ENCODE results near the gene LZTR1.

LZTR1 gene

DNA sequence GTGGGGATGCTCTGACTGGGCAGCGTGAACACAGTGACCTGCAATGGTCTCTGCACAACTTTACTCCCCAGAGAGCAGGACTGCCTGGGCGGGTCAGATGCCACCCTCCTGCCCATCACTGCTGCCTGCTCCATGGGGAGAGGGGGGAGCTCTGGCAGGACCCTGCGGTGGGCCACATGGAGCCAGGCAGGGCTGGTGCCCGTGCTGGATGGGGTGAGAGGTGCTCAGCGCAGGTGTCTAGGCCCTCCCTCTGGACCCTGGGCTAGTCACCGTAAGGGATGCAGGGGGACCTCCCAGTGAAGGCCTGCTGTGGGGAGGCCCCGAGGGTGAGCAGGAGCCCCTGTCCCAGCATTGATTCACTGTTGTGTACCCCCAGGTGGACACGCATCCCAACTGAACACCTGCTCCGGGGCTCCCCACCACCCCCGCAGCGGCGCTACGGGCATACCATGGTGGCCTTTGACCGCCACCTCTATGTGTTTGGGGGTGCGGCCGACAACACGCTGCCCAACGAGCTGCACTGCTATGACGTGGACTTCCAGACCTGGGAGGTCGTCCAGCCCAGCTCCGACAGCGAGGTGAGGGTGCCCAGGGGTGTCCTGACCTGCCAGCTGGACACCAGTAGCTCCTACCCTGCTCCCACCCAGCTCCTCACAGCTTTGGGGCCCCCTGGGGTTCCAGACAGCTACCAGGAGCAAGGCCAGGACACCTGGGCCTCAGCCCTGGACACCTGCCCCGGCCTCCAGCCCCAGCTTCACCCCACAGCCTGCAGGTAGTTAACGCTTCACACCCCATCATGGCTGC is 9.4 kb downstream of the LZTR1 start:
- H3K4me3 ChIP-seq (ENCODE audit: control insufficient read depth, low read depth, low read length) = no peak overlapping the region
- no peak for DNase-seq (ENCODE audit: low read depth)
- TF ChIP-seq, protein P1, sequence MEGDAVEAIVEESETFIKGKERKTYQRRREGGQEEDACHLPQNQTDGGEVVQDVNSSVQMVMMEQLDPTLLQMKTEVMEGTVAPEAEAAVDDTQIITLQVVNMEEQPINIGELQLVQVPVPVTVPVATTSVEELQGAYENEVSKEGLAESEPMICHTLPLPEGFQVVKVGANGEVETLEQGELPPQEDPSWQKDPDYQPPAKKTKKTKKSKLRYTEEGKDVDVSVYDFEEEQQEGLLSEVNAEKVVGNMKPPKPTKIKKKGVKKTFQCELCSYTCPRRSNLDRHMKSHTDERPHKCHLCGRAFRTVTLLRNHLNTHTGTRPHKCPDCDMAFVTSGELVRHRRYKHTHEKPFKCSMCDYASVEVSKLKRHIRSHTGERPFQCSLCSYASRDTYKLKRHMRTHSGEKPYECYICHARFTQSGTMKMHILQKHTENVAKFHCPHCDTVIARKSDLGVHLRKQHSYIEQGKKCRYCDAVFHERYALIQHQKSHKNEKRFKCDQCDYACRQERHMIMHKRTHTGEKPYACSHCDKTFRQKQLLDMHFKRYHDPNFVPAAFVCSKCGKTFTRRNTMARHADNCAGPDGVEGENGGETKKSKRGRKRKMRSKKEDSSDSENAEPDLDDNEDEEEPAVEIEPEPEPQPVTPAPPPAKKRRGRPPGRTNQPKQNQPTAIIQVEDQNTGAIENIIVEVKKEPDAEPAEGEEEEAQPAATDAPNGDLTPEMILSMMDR (IDR thresholded peaks at IDR 0.05; ENCODE audit: control insufficient read depth, insufficient read depth, low read depth, low read length, missing control alignments) = no peak

DNA sequence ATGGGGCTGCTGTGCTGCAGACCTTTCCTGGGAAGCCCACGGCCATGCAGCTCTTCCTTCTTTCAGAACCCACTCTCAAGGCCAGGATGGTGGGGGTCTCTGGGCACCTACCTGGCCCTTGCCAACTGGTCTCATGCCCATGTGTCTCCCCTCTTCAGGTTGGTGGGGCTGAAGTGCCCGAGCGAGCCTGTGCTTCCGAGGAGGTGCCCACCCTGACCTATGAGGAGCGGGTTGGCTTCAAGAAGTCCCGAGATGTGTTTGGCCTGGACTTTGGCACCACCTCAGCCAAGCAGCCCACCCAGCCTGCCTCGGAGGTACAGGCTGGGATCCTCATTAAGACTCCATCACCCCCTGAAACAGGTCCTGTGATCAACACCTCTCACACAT is 10.0 kb downstream of the LZTR1 start:
- no peak for DNase-seq (ENCODE audit: low read depth)
- TF ChIP-seq, protein P1 (IDR thresholded peaks at IDR 0.05; ENCODE audit: control insufficient read depth, insufficient read depth, low read depth, low read length, missing control alignments) = no peak
- no peak overlapping the region for H3K4me3 ChIP-seq (ENCODE audit: control insufficient read depth, low read depth, low read length)

DNA sequence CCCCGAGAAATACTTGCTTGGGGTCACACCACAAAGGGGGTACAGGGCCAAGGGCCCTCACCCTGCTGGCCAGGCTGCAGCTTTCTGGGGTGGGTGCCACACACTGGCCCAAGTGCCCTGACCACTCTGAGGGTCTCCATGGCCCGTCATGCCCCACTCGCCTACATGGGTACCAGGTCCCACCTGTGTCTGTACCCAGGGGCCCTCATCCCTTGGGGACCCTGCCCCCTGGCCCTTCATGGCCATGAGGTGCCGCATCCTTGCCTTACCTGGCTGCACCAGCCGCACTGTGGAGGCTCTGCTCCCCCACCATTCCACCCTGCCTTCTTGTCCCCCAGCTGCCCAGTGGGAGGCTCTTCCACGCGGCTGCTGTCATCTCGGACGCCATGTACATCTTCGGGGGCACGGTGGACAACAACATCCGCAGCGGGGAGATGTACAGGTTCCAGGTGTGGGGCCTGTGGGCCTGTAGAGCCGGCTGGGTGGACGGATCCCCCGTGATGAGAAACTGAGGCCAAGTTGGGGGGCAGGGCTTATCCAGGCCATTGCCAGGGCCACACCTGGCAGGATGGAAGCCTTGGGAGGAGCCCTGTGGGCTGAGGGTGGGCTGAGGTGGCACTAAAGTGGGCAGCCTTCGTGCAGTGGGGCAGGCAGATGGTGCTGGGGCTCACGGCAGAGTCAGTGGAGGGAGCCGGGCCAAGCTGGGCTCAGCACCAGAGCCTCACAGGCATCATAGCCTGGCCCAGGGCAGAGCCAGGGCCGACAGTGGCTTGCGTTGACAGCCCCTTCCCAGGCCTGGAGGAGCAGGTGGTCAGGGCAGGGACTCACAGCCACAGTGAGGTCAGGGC is 10.6 kb downstream of the LZTR1 start:
- no peak for DNase-seq (ENCODE audit: low read depth)
- H3K4me3 ChIP-seq (ENCODE audit: control insufficient read depth, low read depth, low read length) = no peak overlapping the region
- TF ChIP-seq, protein P1 (IDR thresholded peaks at IDR 0.05; ENCODE audit: control insufficient read depth, insufficient read depth, low read depth, low read length, missing control alignments) = no peak

DNA sequence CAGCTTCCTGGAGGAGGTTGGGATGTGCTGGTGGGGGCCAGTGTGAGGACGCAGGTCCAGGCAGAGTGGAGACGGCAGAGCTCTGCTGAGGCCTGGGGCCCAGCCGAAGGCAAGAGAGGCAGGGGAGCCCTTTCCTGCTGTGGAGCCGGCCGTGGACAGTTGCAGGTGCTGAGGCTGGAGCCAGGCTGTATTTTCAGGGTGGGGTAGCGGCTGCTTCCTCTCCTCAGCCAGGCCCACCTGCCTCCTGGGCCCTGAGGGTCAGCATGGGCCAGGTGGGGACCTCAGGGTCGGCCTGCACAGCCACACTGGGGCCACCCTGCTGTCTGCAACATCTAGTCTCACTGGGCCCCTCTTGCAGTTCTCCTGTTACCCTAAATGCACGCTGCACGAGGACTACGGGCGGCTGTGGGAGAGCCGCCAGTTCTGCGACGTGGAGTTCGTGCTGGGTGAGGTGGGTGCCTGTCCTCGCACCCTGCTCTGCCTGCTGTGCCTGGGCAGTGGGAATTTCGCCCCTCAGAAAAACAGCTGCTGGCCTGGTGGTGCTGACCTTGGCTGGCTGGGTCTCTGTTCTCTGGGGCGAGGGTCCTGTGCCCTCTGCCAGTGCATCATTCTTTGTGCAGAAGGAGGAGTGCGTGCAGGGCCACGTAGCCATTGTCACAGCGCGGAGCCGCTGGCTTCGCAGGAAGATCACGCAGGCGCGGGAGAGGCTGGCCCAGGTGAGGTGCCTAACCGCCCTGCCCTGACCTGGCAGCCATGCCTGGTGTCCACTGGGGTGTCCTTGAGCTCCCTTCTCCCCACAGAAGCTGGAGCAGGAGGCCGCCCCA is 11.4 kb downstream of the LZTR1 start:
- no peak overlapping the region for H3K4me3 ChIP-seq (ENCODE audit: control insufficient read depth, low read depth, low read length)
- DNase-seq (ENCODE audit: low read depth) = no peak
- TF ChIP-seq, protein P1 (IDR thresholded peaks at IDR 0.05; ENCODE audit: control insufficient read depth, insufficient read depth, low read depth, low read length, missing control alignments) = no peak

DNA sequence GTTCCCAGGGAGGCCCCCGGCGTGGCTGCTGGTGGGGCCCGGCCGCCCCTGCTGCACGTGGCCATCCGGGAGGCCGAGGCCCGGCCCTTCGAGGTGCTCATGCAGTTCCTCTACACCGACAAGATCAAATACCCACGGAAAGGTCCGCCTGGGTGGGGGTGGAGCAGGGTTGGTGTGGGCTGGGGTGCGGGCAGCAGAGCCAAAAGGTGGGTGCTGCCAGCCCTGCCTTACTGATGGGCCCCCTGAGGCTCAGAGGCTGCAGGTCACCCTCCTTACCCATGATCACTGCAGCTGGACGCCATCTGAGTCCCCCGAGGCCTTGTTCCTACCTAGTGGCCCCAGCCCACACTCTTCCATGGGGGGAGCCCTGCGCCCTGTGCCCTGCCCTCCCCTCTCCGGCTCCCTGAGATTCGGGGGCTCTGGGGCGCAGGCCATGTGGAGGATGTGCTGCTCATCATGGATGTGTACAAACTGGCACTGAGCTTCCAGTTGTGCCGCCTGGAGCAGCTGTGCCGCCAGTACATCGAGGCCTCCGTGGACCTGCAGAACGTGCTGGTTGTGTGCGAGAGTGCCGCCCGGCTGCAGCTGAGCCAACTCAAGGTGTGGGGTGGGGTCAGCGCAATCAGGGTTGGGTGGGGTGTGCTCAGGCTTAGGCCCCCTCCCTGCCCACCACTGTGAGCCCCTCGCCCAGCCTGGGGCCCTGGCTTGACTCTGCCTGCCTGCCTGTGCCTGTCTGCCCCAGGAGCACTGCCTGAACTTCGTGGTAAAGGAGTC is 12.2 kb downstream of the LZTR1 start:
- H3K4me3 ChIP-seq (ENCODE audit: control insufficient read depth, low read depth, low read length) = no peak overlapping the region
- TF ChIP-seq, protein P1 (IDR thresholded peaks at IDR 0.05; ENCODE audit: control insufficient read depth, insufficient read depth, low read depth, low read length, missing control alignments) = no peak
- no peak for DNase-seq (ENCODE audit: low read depth)

DNA sequence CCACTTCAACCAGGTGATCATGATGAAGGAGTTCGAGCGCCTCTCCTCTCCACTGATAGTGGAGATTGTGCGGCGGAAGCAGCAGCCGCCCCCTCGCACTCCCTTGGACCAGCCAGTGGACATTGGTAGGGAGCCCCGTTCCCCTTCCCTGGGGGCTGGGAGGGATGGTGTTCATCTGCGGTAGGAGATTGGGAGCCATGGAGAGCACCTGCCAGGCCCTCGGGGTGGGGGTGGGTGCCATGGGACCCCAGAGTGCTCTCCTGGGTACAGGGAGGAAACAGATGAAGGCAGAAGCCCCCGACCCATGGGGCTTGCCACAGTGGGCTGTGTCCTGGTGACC is 12.8 kb downstream of the LZTR1 start:
- no peak for DNase-seq (ENCODE audit: low read depth)
- no peak overlapping the region for H3K4me3 ChIP-seq (ENCODE audit: control insufficient read depth, low read depth, low read length)
- TF ChIP-seq, protein P1 (IDR thresholded peaks at IDR 0.05; ENCODE audit: control insufficient read depth, insufficient read depth, low read depth, low read length, missing control alignments) = no peak
